Endodermal cell (in vitro differentiated cells): Measurements from ENCODE around the gene DNM2. TPM values are rescaled to one million over a fixed set of nuclear protein-coding genes. Genes with fewer than 3 reads are reported as not detected.

Experiments used
- DNase-seq: peaks from one replicate; pipeline ENCODE4 v3.0.0-alpha.2; 2017
- H3K27ac ChIP-seq: 2 replicates; pipeline ENCODE4 v1.5.1; 2013; ENCODE audit warnings: mild to moderate bottlenecking, low read depth, low read length, moderate library complexity
- H3K27me3 ChIP-seq: 2 replicates; pipeline ENCODE4 v1.6.1; 2013; ENCODE audit warnings: mild to moderate bottlenecking, low read length, moderate library complexity; ENCODE audit not compliant: insufficient read depth, control insufficient read depth, poor library complexity, severe bottlenecking
- H3K36me3 ChIP-seq: 2 replicates; pipeline ENCODE4 v1.7.0; 2013; ENCODE audit warnings: mild to moderate bottlenecking, low read length, moderate library complexity; ENCODE audit not compliant: control insufficient read depth, insufficient read depth
- H3K4me1 ChIP-seq: one replicate; pipeline ENCODE4 v1.7.0; 2013; ENCODE audit warnings: low read length; ENCODE audit not compliant: control insufficient read depth, insufficient read depth
- H3K4me3 ChIP-seq: 2 replicates; pipeline ENCODE4 v1.5.1; 2013; ENCODE audit warnings: mild to moderate bottlenecking, low read length, moderate library complexity
- H3K9ac ChIP-seq: 2 replicates; pipeline ENCODE4 v1.6.1; 2013; ENCODE audit warnings: mild to moderate bottlenecking, low read length, moderate library complexity; ENCODE audit not compliant: poor library complexity, severe bottlenecking; ENCODE audit errors: extremely low read depth
- H3K9me3 ChIP-seq: 2 replicates; pipeline ENCODE4 v1.6.1; 2013; ENCODE audit warnings: mild to moderate bottlenecking, low read length, moderate library complexity; ENCODE audit not compliant: control insufficient read depth
- H3K27ac Mint-ChIP-seq: 2 replicates; pipeline ENCODE4 v1.8.0; 2020; ENCODE audit warnings: mixed read lengths
- H3K27me3 Mint-ChIP-seq: 2 replicates; pipeline ENCODE4 v1.8.0; 2021; ENCODE audit warnings: mild to moderate bottlenecking, mixed read lengths; ENCODE audit not compliant: insufficient read depth
- H3K36me3 Mint-ChIP-seq: 2 replicates; pipeline ENCODE4 v1.8.0; 2020; ENCODE audit warnings: low read depth, mixed read lengths
- H3K4me1 Mint-ChIP-seq: 2 replicates; pipeline ENCODE4 v1.8.0; 2020; ENCODE audit warnings: mixed read lengths
- H3K4me3 Mint-ChIP-seq: 2 replicates; pipeline ENCODE4 v1.8.0; 2020; ENCODE audit warnings: mild to moderate bottlenecking, moderate library complexity, mixed read lengths
- H3K9me3 Mint-ChIP-seq: 2 replicates; pipeline ENCODE4 v1.8.0; 2020; ENCODE audit warnings: mild to moderate bottlenecking, mixed read lengths
- CTCF ChIP-seq: fragments of 200-600 bp; sonication (generic); conservative IDR thresholded peaks from 2 replicates; pipeline ENCODE4 v1.5.0; 2021; ENCODE audit warnings: antibody characterized with exemption, mild to moderate bottlenecking
- WGBS, 2 experiments: methylation state at CpG; one replicate each; pipeline versions ENCODE4 v1.1.5 to v1.1.7; 2013; ENCODE audit warnings: missing lambda C conversion rate in 2 of 2, mixed read lengths in 1 of 2; ENCODE audit not compliant: insufficient coverage in 1 of 2, insufficient read length in 1 of 2; 5-methylcytosine and 5-hydroxymethylcytosine counted together
- total RNA-seq, 2 donors: library from RNA; stranded (reverse); fragmentation: NEBNext Ultra II Directional in 1 of 2; extraction: Animal tissue kit (Norgen Biotek cat#: 25700) in 1 of 2; gene quantifications; 2 replicates in 1 of 2; 3 replicates in 1 of 2; pipeline ENCODE4 v1.2.1, GENCODE V29; 2021

Gene DNM2
- total RNA-seq, 2 donors from 2014 or later, result 118 to 136 TPM

GRCh38 chr19:10788146-10788545, 70.3 kb downstream of the DNM2 start:
- WGBS, 2 experiments, result 96 to 97% methylated on average over 5 to 8 of the region's 8 CpGs
- no peak overlapping the region for H3K4me3 Mint-ChIP-seq
- H3K27me3 Mint-ChIP-seq, result no peaks in the 10 kb centered on the region
- Histone ChIP-seq H3K9me3 (no peaks in the 10 kb centered on the region), H3K9ac (no peak overlapping the region), H3K36me3 (peaks cover 40% of the 10 kb centered on the region), H3K27ac (no peak overlapping the region), H3K4me3 (no peak overlapping the region), H3K4me1 (no peaks in the 10 kb centered on the region), H3K27me3 (no peaks in the 10 kb centered on the region)
- H3K36me3 Mint-ChIP-seq, result peaks cover 54% of the 10 kb centered on the region
- no peak for DNase-seq
- H3K9me3 Mint-ChIP-seq, result no peaks in the 10 kb centered on the region
- no peak for TF ChIP-seq CTCF
- no peak overlapping the region for H3K27ac Mint-ChIP-seq
- no peaks in the 10 kb centered on the region for H3K4me1 Mint-ChIP-seq

- DNase-seq, result no peak
- Histone ChIP-seq H3K27ac (no peak overlapping the region), H3K36me3 (peaks cover 46% of the 10 kb centered on the region), H3K4me3 (no peak overlapping the region), H3K4me1 (no peaks in the 10 kb centered on the region), H3K27me3 (no peaks in the 10 kb centered on the region), H3K9me3 (no peaks in the 10 kb centered on the region), H3K9ac (no peak overlapping the region)
- Mint-ChIP-seq H3K9me3 (no peaks in the 10 kb centered on the region), H3K4me3 (no peak overlapping the region), H3K27me3 (no peaks in the 10 kb centered on the region), H3K36me3 (peaks cover 47% of the 10 kb centered on the region), H3K27ac (no peak overlapping the region), H3K4me1 (no peaks in the 10 kb centered on the region)
- no peak for TF ChIP-seq CTCF
- WGBS, 2 experiments, result 92 to 93% methylated on average over 9 to 10 of the region's 10 CpGs
Observed at GRCh38 chr19:10789866-10790265, 72.0 kb downstream of the DNM2 start.

- H3K36me3 ChIP-seq, result peaks cover 53% of the 10 kb centered on the region
- H3K4me3 ChIP-seq, result no peak overlapping the region
- no peak for DNase-seq
- Mint-ChIP-seq H3K27ac (no peak overlapping the region), H3K4me1 (no peaks in the 10 kb centered on the region), H3K9me3 (no peaks in the 10 kb centered on the region), H3K27me3 (no peaks in the 10 kb centered on the region), H3K4me3 (no peak overlapping the region), H3K36me3 (peaks cover 50% of the 10 kb centered on the region)
- H3K27ac ChIP-seq, result no peak overlapping the region
- TF ChIP-seq CTCF, result no peak
- no peak overlapping the region for H3K9ac ChIP-seq
- no peaks in the 10 kb centered on the region for H3K9me3 ChIP-seq
- no peaks in the 10 kb centered on the region for H3K4me1 ChIP-seq
- WGBS, 2 experiments, result 95 to 96% methylated on average over 17 to 19 of the region's 19 CpGs
- H3K27me3 ChIP-seq, result no peaks in the 10 kb centered on the region
Observed at GRCh38 chr19:10796653-10797052, 78.8 kb downstream of the DNM2 start.
